Stimulated activated CD4-positive, alpha-beta T cell treated with anti-CD3 and anti-CD28 coated beads, TNF-alpha, amount 100 ng/mL, for 4 hours (primary cell): ENCODE results near the gene ELMO2.
"Not testable (repeated sequence)": the region's sequence is repeated elsewhere in the genome, so short reads cannot be mapped to it uniquely, and the experiment has no call there.

Source experiments
- DNase-seq, 3 experiments: peaks; one replicate each; pipeline ENCODE4 v3.0.0-alpha.2; 2020; ENCODE audit warnings: low read depth in 3 of 3

The ELMO2 gene

GRCh38 chr20:46402331-46402811 lies 4.0 kb downstream of the ELMO2 start:
- no peak for DNase-seq

DNA sequence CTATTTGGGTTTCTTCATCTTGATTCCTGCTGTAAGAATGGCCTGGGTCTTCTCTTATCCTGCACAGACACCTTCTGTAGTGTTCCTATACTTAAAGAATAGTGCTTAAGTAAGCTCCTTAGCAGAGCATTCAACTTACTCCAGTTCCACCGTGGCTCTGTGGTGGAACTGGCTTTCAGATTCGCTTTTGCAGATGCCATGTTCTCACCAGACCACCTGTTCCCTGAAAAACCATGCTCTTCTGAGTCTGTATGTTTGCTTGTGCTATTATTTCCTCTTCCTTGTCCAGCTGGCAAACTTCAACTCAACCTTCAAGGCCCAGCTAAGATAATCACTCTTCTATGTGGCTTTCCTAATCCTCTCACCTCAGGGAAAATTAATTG lies 4.9 kb downstream of the ELMO2 start:
- DNase-seq, result no peak

GRCh38 chr20:46400828-46401477 lies 5.5 kb downstream of the ELMO2 start:
- no peak for DNase-seq

DNA sequence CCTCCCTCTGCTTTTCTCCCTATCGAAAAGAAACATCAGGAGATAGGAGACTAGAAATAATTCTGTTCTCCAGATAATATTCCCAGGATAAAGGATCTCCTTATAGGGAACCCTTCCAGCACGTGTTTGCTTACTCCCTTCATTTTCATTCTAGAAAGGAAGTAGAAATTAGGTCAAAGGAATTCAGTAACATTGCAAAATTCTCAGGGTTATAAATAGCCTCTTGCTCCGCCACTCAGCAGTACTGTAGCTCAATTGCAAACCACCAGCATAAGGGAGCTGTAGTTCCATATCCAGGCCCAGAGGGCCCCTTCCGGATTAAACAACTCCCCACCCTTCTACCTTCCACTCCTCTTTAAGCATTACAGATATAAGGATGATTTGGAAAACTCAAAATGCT lies 6.2 kb downstream of the ELMO2 start:
- no peak for DNase-seq

- no peak for DNase-seq
These were observed 7.0 kb downstream of the ELMO2 start for GRCh38 chr20:46399401-46399800.

DNA sequence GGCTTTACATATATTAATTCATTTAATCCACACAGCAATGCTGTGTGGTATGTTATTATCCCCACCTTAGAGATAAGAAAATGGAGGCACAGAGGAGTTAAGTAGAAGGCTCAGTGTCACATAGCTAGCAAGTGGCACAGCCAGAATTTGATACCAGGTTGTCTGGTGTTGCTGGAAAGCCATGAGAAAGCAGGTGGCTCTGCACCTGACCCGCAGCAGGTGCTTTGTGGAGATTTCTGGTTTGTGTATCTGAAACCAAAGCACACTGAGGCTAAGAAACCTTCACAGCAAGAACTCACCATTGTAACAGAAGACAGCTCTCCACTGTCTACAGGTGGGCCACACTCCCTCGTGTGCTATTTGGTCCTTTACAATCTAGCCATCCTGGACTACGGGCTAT lies 7.5 kb downstream of the ELMO2 start:
- DNase-seq, result no peak

GRCh38 chr20:46396052-46396740 lies 10.2 kb downstream of the ELMO2 start:
- no peak for DNase-seq

GRCh38 chr20:46394872-46395760 lies 11.3 kb downstream of the ELMO2 start:
- no peak for DNase-seq

- DNase-seq, result no peak
These were observed 12.4 kb downstream of the ELMO2 start for GRCh38 chr20:46393967-46394366.

- DNase-seq, result no peak
These were observed 17.5 kb downstream of the ELMO2 start for GRCh38 chr20:46388937-46389336.

DNA sequence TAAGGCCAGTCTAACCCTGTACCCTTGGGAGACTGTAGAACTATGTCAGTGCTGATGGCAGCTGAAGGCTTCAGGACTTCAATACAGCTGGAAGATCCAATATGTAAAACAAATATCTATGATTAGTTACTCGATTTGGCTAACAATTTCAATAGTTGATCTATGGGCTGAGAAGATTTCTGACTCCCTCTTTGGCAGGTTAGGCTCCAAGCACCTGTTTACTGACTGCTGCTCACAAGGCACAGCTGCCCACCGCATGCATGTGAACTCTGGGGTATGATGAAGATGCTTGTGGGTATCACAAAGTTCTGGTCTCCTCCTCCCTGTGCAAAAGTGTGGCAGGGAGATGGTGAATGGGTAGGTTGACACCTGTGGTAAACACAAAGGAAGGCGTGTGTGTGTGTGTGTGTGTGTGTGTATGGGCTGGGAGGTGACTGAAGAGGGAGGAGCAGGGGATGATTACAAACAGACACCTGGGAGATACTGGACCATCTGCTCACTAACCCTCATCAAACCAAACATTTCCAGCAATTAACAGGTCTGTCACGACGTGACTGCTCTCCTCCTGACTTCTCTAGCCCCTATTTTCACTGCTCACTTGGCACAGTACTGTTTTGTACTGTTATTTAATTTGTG lies 18.1 kb downstream of the ELMO2 start:
- no peak for DNase-seq

DNA sequence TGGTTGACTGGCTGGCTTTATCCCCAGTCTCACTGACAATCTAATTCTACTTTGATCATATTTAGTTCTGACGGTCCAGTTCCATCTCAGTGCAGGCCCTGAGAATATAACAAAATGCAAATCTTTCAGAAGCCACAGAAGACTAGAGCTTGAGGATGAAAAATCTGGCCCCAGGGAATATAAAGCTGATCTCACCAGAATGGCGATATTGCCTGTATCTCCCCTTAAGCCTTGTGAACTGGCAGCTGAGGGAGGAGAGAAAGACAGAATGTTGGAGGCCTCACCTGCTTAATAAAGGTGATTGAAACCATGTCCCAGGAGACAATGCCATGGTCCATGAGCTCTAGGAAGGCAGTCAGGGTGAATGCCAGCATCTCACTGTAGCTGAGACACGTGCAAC lies 19.4 kb downstream of the ELMO2 start:
- not testable (repeated sequence) for DNase-seq

- DNase-seq, result no peak
These were observed 27.9 kb downstream of the ELMO2 start for GRCh38 chr20:46378412-46379009.

GRCh38 chr20:46377518-46377917 lies 28.9 kb downstream of the ELMO2 start:
- DNase-seq, result no peak

DNA sequence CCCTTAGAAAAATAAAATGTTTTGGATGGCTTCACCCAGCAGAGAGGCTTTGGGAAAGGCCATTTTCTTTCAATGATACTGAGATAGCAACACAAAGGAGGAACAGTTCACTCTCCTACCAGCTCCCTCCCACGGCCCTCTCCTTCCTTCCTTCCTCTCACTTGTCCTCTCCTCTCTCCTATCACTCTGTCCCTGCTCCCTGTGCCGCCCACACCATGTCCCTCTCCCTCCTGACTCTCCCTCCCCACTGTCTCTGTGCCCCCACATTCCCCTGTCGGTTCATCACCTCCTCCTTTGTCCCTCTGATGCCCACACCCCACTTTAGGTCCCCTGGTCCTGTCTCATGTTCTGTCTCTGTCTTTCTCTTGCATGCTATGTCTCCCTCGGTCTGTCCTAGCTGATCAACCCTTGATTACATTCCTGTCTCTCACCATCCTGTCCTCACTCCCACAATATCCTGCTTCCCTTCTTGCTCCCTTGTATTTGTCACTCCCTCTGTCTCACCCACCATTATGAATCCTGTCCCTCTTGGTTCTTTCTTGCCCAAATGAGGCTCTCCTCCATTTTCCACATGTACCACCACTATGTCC lies 30.1 kb downstream of the ELMO2 start:
- no peak for DNase-seq

GRCh38 chr20:46375771-46376170 lies 30.6 kb downstream of the ELMO2 start:
- DNase-seq, result no peak

GRCh38 chr20:46374383-46374782 lies 32.0 kb downstream of the ELMO2 start:
- no peak for DNase-seq

DNA sequence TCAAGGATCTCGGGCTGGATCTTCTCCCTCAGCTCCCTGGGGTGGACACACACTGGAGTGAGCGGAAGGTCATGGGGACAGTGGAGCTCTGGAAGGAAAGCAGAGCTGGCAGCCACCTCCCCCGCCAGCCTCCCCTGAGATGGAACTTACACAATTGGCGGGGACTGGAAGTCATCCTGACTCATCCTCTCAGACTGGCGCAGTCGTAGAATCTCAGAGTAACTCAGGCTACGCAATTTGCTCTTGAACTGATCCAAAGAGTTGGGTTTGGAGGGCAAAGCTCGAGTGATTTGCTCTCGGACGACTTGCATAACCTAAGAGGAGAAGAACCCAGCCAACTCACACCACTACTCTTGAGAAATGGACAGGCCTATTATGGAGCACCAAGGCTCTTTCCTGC lies 34.8 kb downstream of the ELMO2 start:
- no peak for DNase-seq

DNA sequence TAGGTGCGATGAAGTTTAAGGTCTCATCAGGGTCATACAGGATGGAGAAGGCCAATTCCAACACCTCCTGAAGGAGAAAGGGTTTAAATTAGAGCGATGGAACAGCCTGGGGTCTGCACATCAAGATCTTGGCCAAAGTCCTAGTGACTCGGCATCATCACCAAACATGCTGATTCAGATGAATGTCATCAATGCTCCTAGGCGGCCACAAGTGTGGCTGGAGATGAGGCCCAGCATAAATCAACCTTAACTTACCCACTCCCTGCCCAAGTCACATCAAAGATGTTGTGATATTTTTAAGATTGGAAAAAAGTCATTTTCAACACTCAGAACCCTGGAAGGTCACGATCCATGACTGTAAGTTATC lies 37.5 kb downstream of the ELMO2 start:
- DNase-seq, result no peak

DNA sequence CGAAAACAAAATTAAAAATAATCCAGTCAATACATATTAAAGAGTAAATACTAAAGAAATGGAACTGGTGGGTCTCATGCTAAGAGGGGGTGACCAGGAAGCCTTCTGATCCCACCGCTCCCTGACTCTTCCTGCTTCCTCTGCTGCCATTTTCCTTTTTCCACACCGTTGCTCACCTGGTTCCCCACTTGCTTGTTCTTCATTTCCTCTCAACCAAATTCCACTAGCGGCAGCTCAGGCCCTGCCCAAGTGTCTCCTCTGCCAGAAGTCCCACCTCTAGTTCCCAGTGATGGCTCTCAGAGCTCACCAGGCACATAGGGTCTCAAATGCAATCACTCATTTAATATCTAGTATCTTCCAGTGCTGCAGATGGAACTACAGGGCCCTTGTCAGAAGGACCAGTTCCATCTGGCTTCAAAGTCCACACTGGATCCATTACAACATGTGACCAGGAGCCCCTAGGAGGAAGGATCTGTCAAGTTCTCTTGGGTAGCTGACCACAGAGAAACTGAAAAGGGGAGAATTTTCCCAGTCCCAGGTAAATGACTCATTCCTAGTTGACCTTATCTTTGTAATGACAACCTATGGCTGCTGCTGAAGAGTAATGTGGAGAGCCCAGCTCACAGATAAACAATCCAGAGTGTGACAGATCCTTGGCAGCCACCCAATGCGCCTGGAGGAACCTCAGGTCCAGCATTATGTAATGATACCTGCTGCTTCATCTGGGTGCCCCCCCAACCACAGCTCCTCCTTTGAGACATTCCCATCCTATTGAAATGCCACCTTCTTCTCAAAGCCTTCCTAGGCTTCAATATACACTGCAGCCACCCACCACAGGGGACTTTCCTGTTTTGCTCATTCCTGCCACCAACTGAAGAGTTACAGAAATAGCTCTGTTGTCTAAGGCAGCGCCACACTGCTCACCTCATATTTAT lies 38.2 kb downstream of the ELMO2 start:
- DNase-seq, result no peak
